Ovary (tissue), 3 donors: ENCODE measurements around the gene DSPP.

Experiments
- CTCF ChIP-seq, 3 donors: fragments of 450-650 bp in 2 of 3; fragments of 200-600 bp in 1 of 3; IDR thresholded peaks; one replicate each; pipeline versions ENCODE4 v1.5.1 to v1.8.0; 2016 to 2022; ENCODE audit warnings: antibody characterized with exemption in 3 of 3, mild to moderate bottlenecking in 1 of 3
- EP300 ChIP-seq: sonication (generic); formaldehyde crosslinking; IDR thresholded peaks from one replicate; pipeline ENCODE4 v1.6.1; 2017; ENCODE audit warnings: antibody characterized with exemption
- POLR2A ChIP-seq: fragments of 450-650 bp; IDR thresholded peaks from one replicate; pipeline ENCODE4 v1.6.1; 2017; ENCODE audit warnings: antibody characterized with exemption, mild to moderate bottlenecking, moderate library complexity
- donor health status: DM: no; HTN: no; CAD: no.

GRCh38 chr4:87608229-87608628 lies at the start of gene DSPP:
- TF ChIP-seq CTCF (IDR thresholded peaks at IDR 0.05) (no peak), POLR2A (no peak), EP300 (no peak)
